K562 (cell line): ENCODE measurements around the gene COX19. TPM values are rescaled to one million over a fixed set of nuclear protein-coding genes. Genes with fewer than 3 reads are reported as not detected.

Experiments used
- ARID2 ChIP-seq: fragments of 450-650 bp; IDR thresholded peaks from 2 replicates; pipeline ENCODE4 v1.6.1; 2017; ENCODE audit warnings: antibody characterized with exemption, mild to moderate bottlenecking
- CXXC5 ChIP-seq: fragments of 250-450 bp; sonication (Bioruptor Pico); IDR thresholded peaks from 2 replicates; pipeline ENCODE4 v1.8.0; 2022; ENCODE audit warnings: inconsistent platforms, mild to moderate bottlenecking, moderate library complexity
- EP400 ChIP-seq: fragments of 450-650 bp; IDR thresholded peaks from 2 replicates; pipeline ENCODE4 v1.6.1; 2017; ENCODE audit warnings: antibody characterized with exemption, mild to moderate bottlenecking, moderate library complexity
- GABPB1 ChIP-seq: sonication (generic); formaldehyde crosslinking; IDR thresholded peaks from 2 replicates; pipeline ENCODE4 v1.8.0; 2022; ENCODE audit warnings: mild to moderate bottlenecking, missing genetic modification reagents
- GMEB1 ChIP-seq: fragments of 250-450 bp; sonication (Bioruptor Pico); IDR thresholded peaks from 2 replicates; pipeline ENCODE4 v1.4.0; 2020; ENCODE audit warnings: mild to moderate bottlenecking
- HDAC3 ChIP-seq: fragments of 450-650 bp; IDR thresholded peaks from 2 replicates; pipeline ENCODE4 v1.6.1; 2018; ENCODE audit warnings: borderline replicate concordance, mild to moderate bottlenecking, moderate library complexity; ENCODE audit not compliant: partially characterized antibody
- HSF4 ChIP-seq: fragments of 250-450 bp; sonication (Bioruptor Pico); IDR thresholded peaks from 2 replicates; pipeline ENCODE4 v2.1.2; 2022; ENCODE audit warnings: mild to moderate bottlenecking, moderate library complexity, borderline replicate concordance
- ILF3 ChIP-seq: fragments of 450-650 bp; IDR thresholded peaks from 2 replicates; pipeline ENCODE4 v1.6.1; 2018; ENCODE audit warnings: antibody characterized with exemption, mild to moderate bottlenecking, moderate library complexity, borderline replicate concordance
- JUND ChIP-seq, 2 experiments: IDR thresholded peaks; 2 replicates in 1 of 2; 3 replicates in 1 of 2; pipeline ENCODE4 v1.6.1; 2011; ENCODE audit warnings: borderline replicate concordance in 2 of 2, low read depth in 2 of 2, low read length in 2 of 2, improper control_type of control experiment in 1 of 2, missing biosample characterization in 1 of 2, missing genetic modification characterization in 1 of 2, missing genetic modification reagents in 1 of 2
- KLF6 ChIP-seq: fragments of 250-450 bp; sonication (Bioruptor Pico); IDR thresholded peaks from 2 replicates; pipeline ENCODE4 v1.4.0; 2020; ENCODE audit warnings: mild to moderate bottlenecking, moderate library complexity, borderline replicate concordance
- NCOA4 ChIP-seq: fragments of 450-650 bp; IDR thresholded peaks from 2 replicates; pipeline ENCODE4 v1.6.1; 2018; ENCODE audit warnings: mild to moderate bottlenecking; ENCODE audit not compliant: partially characterized antibody
- NFRKB ChIP-seq: fragments of 450-650 bp; IDR thresholded peaks from 2 replicates; pipeline ENCODE4 v1.6.1; 2016; ENCODE audit warnings: low read depth
- NONO ChIP-seq, 2 experiments: fragments of 200-400 bp in 1 of 2; fragments of 450-650 bp in 1 of 2; formaldehyde crosslinking in 1 of 2; IDR thresholded peaks; 2 replicates each; pipeline ENCODE4 v1.6.1; 2017; ENCODE audit warnings: low read depth in 2 of 2, mild to moderate bottlenecking in 2 of 2, moderate library complexity in 2 of 2, low read length in 1 of 2
- PHF8 ChIP-seq: fragments of 200-600 bp; sonication (generic); IDR thresholded peaks from 2 replicates; pipeline ENCODE4 v1.6.1; 2012; ENCODE audit warnings: mixed run types, mild to moderate bottlenecking, inconsistent platforms, low read length, moderate library complexity, borderline replicate concordance
- POLR3A ChIP-seq: IDR thresholded peaks from 2 replicates; pipeline ENCODE4 v1.6.1; 2011; ENCODE audit warnings: borderline replicate concordance, mild to moderate bottlenecking, moderate library complexity; ENCODE audit not compliant: insufficient read length, insufficient read depth; ENCODE audit errors: extremely low read depth
- RBM34 ChIP-seq: fragments of 200-400 bp; formaldehyde crosslinking; IDR thresholded peaks from 2 replicates; pipeline ENCODE4 v1.6.1; 2018; ENCODE audit warnings: low read length, borderline replicate concordance; ENCODE audit not compliant: insufficient read depth
- SAP30 ChIP-seq: fragments of 200-600 bp; sonication (generic); IDR thresholded peaks from 2 replicates; pipeline ENCODE4 v1.6.1; 2012; ENCODE audit warnings: borderline replicate concordance, low read depth, mild to moderate bottlenecking, moderate library complexity, low read length, control low read depth, inconsistent platforms; ENCODE audit not compliant: insufficient read depth, poor library complexity, severe bottlenecking
- SNAPC5 ChIP-seq: fragments of 250-450 bp; sonication (Bioruptor Pico); IDR thresholded peaks from 2 replicates; pipeline ENCODE4 v1.8.0; 2021; ENCODE audit warnings: moderate library complexity, mild to moderate bottlenecking, inconsistent platforms
- SPI1 ChIP-seq: IDR thresholded peaks from 2 replicates; pipeline ENCODE4 v1.6.1; 2011; ENCODE audit warnings: low read depth, low read length, control low read depth, borderline replicate concordance
- TBL1XR1 ChIP-seq, 2 experiments: IDR thresholded peaks; 2 replicates each; pipeline ENCODE4 v1.6.1; 2012; ENCODE audit warnings: improper control_type of control experiment in 2 of 2, low read length in 2 of 2, mild to moderate bottlenecking in 1 of 2
- ZC3H8 ChIP-seq: fragments of 450-650 bp; IDR thresholded peaks from 2 replicates; pipeline ENCODE4 v1.6.1; 2017
- ZKSCAN3 ChIP-seq: fragments of 250-450 bp; sonication (Bioruptor Pico); IDR thresholded peaks from 2 replicates; pipeline ENCODE4 v1.4.0; 2020
- ZNF217 ChIP-seq: sonication (generic); formaldehyde crosslinking; IDR thresholded peaks from 2 replicates; pipeline ENCODE4 v1.8.0; 2022; ENCODE audit warnings: mild to moderate bottlenecking, missing genetic modification reagents
- ZNF41 ChIP-seq: fragments of 250-450 bp; sonication (Bioruptor Pico); conservative IDR thresholded peaks from 2 replicates; pipeline ENCODE4 v1.4.0; 2020; ENCODE audit warnings: mild to moderate bottlenecking
- ZNF436 ChIP-seq: fragments of 250-450, 450-650 bp; sonication (Bioruptor Pico); formaldehyde crosslinking; IDR thresholded peaks from 2 replicates; pipeline ENCODE4 v1.7.0; 2020; ENCODE audit warnings: mild to moderate bottlenecking
- ZNF830 ChIP-seq: fragments of 250-450 bp; sonication (Bioruptor Pico); IDR thresholded peaks from 2 replicates; pipeline ENCODE4 v1.5.0; 2021; ENCODE audit warnings: mild to moderate bottlenecking
- polyA plus RNA-seq, 8 experiments: library from polyadenylated mRNA; depleted of rRNA in 4 of 8; stranded (reverse) in 5 of 8; unstranded in 3 of 8; fragments of >200 nt; fragmentation: Nextera tagmentation in 2 of 8; fragmentation: Illumina TruSeq in 1 of 8; extraction: Ambion mirVana in 2 of 8; extraction: Trizol in 1 of 8; gene quantifications; 2 replicates each; pipeline versions ENCODE4 v1.2.1 to v1.2.3, GENCODE V29; 2011 to 2014; ENCODE audit warnings: inconsistent platforms in 1 of 8, missing spikeins in 1 of 8
- total RNA-seq, 7 experiments: library from RNA; depleted of rRNA in 6 of 7; stranded (reverse); fragments of >200 nt in 6 of 7; fragmentation: Illumina TruSeq in 2 of 7; extraction: Trizol in 2 of 7; gene quantifications; 2 replicates each; pipeline versions ENCODE4 v1.2.1 to v1.2.3, GENCODE V29; 2011 to 2021; ENCODE audit warnings: low replicate concordance in 1 of 7

COX19 gene
- total and polyA plus RNA-seq, 9 of the 15 experiments (the other 6 are each of a cell fraction or from before 2014, with no cell fraction given) = 5.2 to 10.5 (median 7.9) TPM

GRCh38 chr7:974820-975681 is at the start of gene COX19 (continued):
- peak; percentile 100 for TF ChIP-seq GMEB1 (CRISPR knock-in tag)
- TF ChIP-seq PHF8 = peak; percentile 95
- peak; percentile 26; the same call in 1 of the 2 replicates for TF ChIP-seq JUND (IDR thresholded peaks at IDR 0.05; ENCODE audit: borderline replicate concordance, low read depth, low read length)
- no peak; the same call in 2 of the 3 replicates for TF ChIP-seq JUND (tag; IDR thresholded peaks at IDR 0.05; ENCODE audit: borderline replicate concordance, low read depth, low read length)
- TF ChIP-seq ARID2 = no peak
- TF ChIP-seq RBM34 = no peak
- no peak for TF ChIP-seq HSF4 (CRISPR knock-in tag)
- TF ChIP-seq NCOA4 = peak; percentile 99
- peak; percentile 65 for TF ChIP-seq KLF6 (CRISPR knock-in tag)
- TF ChIP-seq NFRKB = peak; percentile 59; the same call in 1 of the 2 replicates
- no peak for TF ChIP-seq ZNF217 (CRISPR knock-in tag)
- peak in 1 of 2 experiments; percentile 39; a peak in 1 of 4 replicates for TF ChIP-seq TBL1XR1 (IDR thresholded peaks at IDR 0.05; ENCODE audit: low read length in 2 of 2)
- no peak for TF ChIP-seq SPI1
- TF ChIP-seq EP400 = peak; percentile 93
- peak; percentile 77 for TF ChIP-seq GABPB1 (CRISPR knock-in tag)
- peak; percentile 75 for TF ChIP-seq SAP30
- no peak for TF ChIP-seq SNAPC5 (CRISPR knock-in tag)
- TF ChIP-seq ZNF41 (CRISPR knock-in tag) = no peak
- TF ChIP-seq ZNF436 (CRISPR knock-in tag) = no peak
- TF ChIP-seq ZKSCAN3 = no peak
- no peak; the same call in 1 of the 2 replicates for TF ChIP-seq ILF3
- TF ChIP-seq CXXC5 (CRISPR knock-in tag) = peak; percentile 86
- peak; percentile 90; the same call in 1 of the 2 replicates for TF ChIP-seq ZNF830 (CRISPR knock-in tag)
- TF ChIP-seq NONO (IDR thresholded peaks at IDR 0.05; ENCODE audit: low read depth in 2 of 2, low read length in 1 of 2) = peak in 1 of 2 experiments; percentile 55; a peak in 2 of 4 replicates
- TF ChIP-seq HDAC3 = no peak
- TF ChIP-seq ZC3H8 = no peak
- no peak for TF ChIP-seq POLR3A
